ENCODE measurements around the gene BCL2L2. TPM values are rescaled to one million over a fixed set of nuclear protein-coding genes. Genes with fewer than 3 reads are reported as not detected.

BCL2L2 gene
- total and polyA plus RNA-seq, 10 of the 15 experiments (the other 5 are each of a cell fraction or from before 2014, with no cell fraction given), result 1.4 to 14.7 (median 7.1) TPM

DNA sequence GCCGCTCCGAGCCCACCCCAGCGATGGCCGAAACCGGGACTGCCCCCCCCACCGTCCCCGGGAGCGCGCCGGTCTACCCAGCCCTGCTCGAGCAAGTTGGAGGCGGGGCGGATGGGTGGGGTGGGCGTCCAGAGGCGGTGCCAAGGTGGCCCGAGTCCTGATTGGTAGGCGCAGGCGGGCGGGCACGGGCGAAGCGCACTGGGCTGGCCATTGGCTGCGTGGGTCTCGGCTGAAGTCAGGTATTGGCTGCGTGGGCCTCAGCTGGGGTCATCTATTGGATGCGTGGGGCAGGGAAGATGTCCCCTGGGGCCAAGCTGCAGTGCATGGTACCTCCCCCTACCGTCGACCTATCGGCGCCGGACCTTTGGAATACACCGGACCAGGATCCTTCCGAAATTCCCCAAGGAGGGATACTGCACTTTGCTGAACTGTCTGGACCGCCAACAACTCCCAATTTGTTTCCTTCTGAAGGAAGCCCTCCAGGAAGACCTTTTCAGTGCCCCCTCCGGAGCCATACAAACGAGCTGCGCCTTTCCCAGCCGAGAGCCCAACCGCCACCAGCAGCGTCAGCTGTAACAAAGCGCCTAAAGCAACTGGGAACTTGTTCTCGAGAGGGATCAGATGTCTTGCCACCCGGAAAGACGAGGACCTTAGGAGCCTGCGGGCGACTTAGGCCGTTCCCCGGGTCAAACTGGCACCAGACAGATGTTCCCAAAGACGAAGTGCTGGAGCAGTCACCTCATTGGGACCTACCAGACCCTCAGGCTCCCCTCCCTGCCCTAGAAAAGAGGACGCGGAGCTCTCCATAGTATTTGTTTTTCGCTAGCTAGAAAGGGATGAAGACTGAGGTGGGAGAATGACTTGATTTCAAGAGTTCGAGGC, 20.4 kb upstream of the BCL2L2 start, which contains the start of gene HOMEZ (continued):
- no peak for TF ChIP-seq ATF2 (IDR thresholded peaks at IDR 0.05; ENCODE audit: low read length)
- TF ChIP-seq, protein P1, sequence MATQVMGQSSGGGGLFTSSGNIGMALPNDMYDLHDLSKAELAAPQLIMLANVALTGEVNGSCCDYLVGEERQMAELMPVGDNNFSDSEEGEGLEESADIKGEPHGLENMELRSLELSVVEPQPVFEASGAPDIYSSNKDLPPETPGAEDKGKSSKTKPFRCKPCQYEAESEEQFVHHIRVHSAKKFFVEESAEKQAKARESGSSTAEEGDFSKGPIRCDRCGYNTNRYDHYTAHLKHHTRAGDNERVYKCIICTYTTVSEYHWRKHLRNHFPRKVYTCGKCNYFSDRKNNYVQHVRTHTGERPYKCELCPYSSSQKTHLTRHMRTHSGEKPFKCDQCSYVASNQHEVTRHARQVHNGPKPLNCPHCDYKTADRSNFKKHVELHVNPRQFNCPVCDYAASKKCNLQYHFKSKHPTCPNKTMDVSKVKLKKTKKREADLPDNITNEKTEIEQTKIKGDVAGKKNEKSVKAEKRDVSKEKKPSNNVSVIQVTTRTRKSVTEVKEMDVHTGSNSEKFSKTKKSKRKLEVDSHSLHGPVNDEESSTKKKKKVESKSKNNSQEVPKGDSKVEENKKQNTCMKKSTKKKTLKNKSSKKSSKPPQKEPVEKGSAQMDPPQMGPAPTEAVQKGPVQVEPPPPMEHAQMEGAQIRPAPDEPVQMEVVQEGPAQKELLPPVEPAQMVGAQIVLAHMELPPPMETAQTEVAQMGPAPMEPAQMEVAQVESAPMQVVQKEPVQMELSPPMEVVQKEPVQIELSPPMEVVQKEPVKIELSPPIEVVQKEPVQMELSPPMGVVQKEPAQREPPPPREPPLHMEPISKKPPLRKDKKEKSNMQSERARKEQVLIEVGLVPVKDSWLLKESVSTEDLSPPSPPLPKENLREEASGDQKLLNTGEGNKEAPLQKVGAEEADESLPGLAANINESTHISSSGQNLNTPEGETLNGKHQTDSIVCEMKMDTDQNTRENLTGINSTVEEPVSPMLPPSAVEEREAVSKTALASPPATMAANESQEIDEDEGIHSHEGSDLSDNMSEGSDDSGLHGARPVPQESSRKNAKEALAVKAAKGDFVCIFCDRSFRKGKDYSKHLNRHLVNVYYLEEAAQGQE (IDR thresholded peaks at IDR 0.05; ENCODE audit: low read depth, low read length), result 0 out of 2 replicates have a peak, but pooled peaks have one; percentile 9
- peak; percentile 63 for TF ChIP-seq KLF5 (IDR thresholded peaks at IDR 0.05; ENCODE audit: partially characterized antibody)
- TF ChIP-seq ZNF384 (IDR thresholded peaks at IDR 0.05; ENCODE audit: borderline replicate concordance, low read depth, low read length), result no peak
- TF ChIP-seq IKZF1 (conservative IDR thresholded peaks at IDR 0.05), result peak; percentile 98
- TF ChIP-seq IRF3 (IDR thresholded peaks at IDR 0.05), result peak; percentile 97
- 0 out of 2 replicates have a peak, but pooled peaks have one; percentile 50 for TF ChIP-seq BACH1 (IDR thresholded peaks at IDR 0.05; ENCODE audit: borderline replicate concordance)

Data from GM12878 (cell line).